Small intestine (tissue), 7 donors: ENCODE data around the gene CAPN15. TPM values are rescaled to one million over a fixed set of nuclear protein-coding genes. Genes with fewer than 3 reads are reported as not detected.

Experiments used
- DNase-seq, 2 donors: peaks; one replicate each; pipeline versions ENCODE4 v3.0.0 to v3.0.0-alpha.2; 2013
- FAIRE-seq: peaks from 2 replicates; lab custom pipeline; 2012; peaks lifted over from hg19 to GRCh38; lab: Jason Lieb, UNC
- H3K27ac ChIP-seq, 3 donors: one replicate each; pipeline ENCODE4 v1.5.1; 2013; ENCODE audit warnings: low read length in 2 of 3, mild to moderate bottlenecking in 2 of 3, control low read depth in 1 of 3, inconsistent platforms in 1 of 3, low read depth in 1 of 3, moderate library complexity in 1 of 3
- H3K27me3 ChIP-seq, 3 donors: one replicate each; pipeline ENCODE4 v1.6.1; 2013; ENCODE audit warnings: low read length in 3 of 3, inconsistent platforms in 1 of 3; ENCODE audit not compliant: control insufficient read depth in 3 of 3, insufficient read depth in 3 of 3
- H3K36me3 ChIP-seq, 3 donors: one replicate each; pipeline ENCODE4 v1.6.1; 2013; ENCODE audit warnings: low read length in 3 of 3, inconsistent platforms in 1 of 3, low read depth in 1 of 3, mild to moderate bottlenecking in 1 of 3, moderate library complexity in 1 of 3; ENCODE audit not compliant: control insufficient read depth in 3 of 3, insufficient read depth in 2 of 3
- H3K4me1 ChIP-seq, 3 donors: one replicate each; pipeline ENCODE4 v1.6.1; 2013; ENCODE audit warnings: low read length in 2 of 3, inconsistent platforms in 1 of 3, low read depth in 1 of 3, mild to moderate bottlenecking in 1 of 3, moderate library complexity in 1 of 3; ENCODE audit not compliant: control insufficient read depth in 3 of 3, insufficient read depth in 2 of 3
- H3K4me3 ChIP-seq, 3 donors: one replicate each; pipeline ENCODE4 v1.5.1; 2013; ENCODE audit warnings: low read length in 3 of 3, control low read depth in 1 of 3, inconsistent platforms in 1 of 3, low read depth in 1 of 3, mild to moderate bottlenecking in 1 of 3, moderate library complexity in 1 of 3
- H3K9me3 ChIP-seq, 2 donors: one replicate each; pipeline ENCODE4 v1.6.1; 2013; ENCODE audit warnings: low read depth in 1 of 2, low read length in 1 of 2; ENCODE audit not compliant: control insufficient read depth in 2 of 2, insufficient read depth in 1 of 2
- WGBS, 3 donors: extraction: QIAGEN DNeasy Blood & Tissue Kit; methylation state at CpG; one replicate each; pipeline ENCODE4 v1.1.7; 2013; 5-methylcytosine and 5-hydroxymethylcytosine counted together
- polyA plus RNA-seq, 4 donors: library from polyadenylated mRNA; stranded (reverse) in 3 of 4; unstranded in 1 of 4; fragments of 200-250 nt in 3 of 4; fragments of 120-200 nt in 1 of 4; gene quantifications; one replicate each; pipeline versions ENCODE4 v1.2.1 to v1.2.3, GENCODE V29; 2013
- donor health status: healthy with polysubstance abuse.
- donor health status: control.
- donor health status: control.
- donor health status: Bipolar disorder and iron deficiency.
- donor health status: healthy.

CAPN15 gene
- polyA plus RNA-seq, 4 donors = 51.3 to 105 (median 70.2) TPM

- peaks cover 0 to 37% (median 6%) of the 10 kb centered on the region in 3 donors for H3K4me1 ChIP-seq
- FAIRE-seq = no peak
- no peak overlapping the region for H3K4me3 ChIP-seq
- no peaks in the 10 kb centered on the region for H3K9me3 ChIP-seq
- 35 to 76% (median 52%) methylated on average over 30 of the region's 30 CpGs for WGBS, 3 donors
- DNase-seq = no peak
- peaks cover 13 to 39% (median 19%) of the 10 kb centered on the region in 3 donors for H3K27me3 ChIP-seq
- H3K27ac ChIP-seq = no peak overlapping the region
- no peaks in the 10 kb centered on the region for H3K36me3 ChIP-seq
Observed at GRCh38 chr16:563072-563644, 35.6 kb downstream of the CAPN15 start.

GRCh38 chr16:564690-565418 lies 37.3 kb downstream of the CAPN15 start:
- no peak for DNase-seq
- H3K4me3 ChIP-seq = no peak overlapping the region
- WGBS, 3 donors = 83 to 86% (median 84%) methylated on average over 27 to 42 of the region's 42 CpGs
- no peak overlapping the region for H3K27ac ChIP-seq
- no peak for FAIRE-seq
- H3K27me3 ChIP-seq = peaks cover 5 to 22% (median 17%) of the 10 kb centered on the region in 3 donors
- no peaks in the 10 kb centered on the region for H3K36me3 ChIP-seq
- H3K9me3 ChIP-seq = no peaks in the 10 kb centered on the region
- H3K4me1 ChIP-seq = peaks cover 4 to 40% (median 13%) of the 10 kb centered on the region in 3 donors

- DNase-seq (no peak), FAIRE-seq (no peak)
- H3K27ac ChIP-seq = no peak overlapping the region
- no peaks in the 10 kb centered on the region for H3K36me3 ChIP-seq
- no peak overlapping the region for H3K4me3 ChIP-seq
- H3K27me3 ChIP-seq = peaks cover 5 to 22% (median 16%) of the 10 kb centered on the region in 3 donors
- 59 to 62% (median 62%) methylated on average over 34 to 35 of the region's 35 CpGs for WGBS, 3 donors
- H3K9me3 ChIP-seq = no peaks in the 10 kb centered on the region
- peaks cover 4 to 40% (median 13%) of the 10 kb centered on the region in 3 donors for H3K4me1 ChIP-seq
Observed at GRCh38 chr16:565419-566330, 38.2 kb downstream of the CAPN15 start.

GRCh38 chr16:566475-567372 lies 39.2 kb downstream of the CAPN15 start, which contains the start of gene NHLRC4:
TSS of gene NHLRC4 (plus strand) at chr16:567005. CDS start at chr16:568048, 1,043 bp downstream.
- 19 to 30% (median 22%) methylated on average over 26 of the region's 26 CpGs for WGBS, 3 donors
- H3K9me3 ChIP-seq = no peaks in the 10 kb centered on the region
- peaks cover 0 to 11% (median 8%) of the 10 kb centered on the region in 3 donors for H3K27me3 ChIP-seq
- H3K4me3 ChIP-seq = peak within 1 kb of the TSS in 2 of 3 donors; percentile 18 to 23
- no peak for FAIRE-seq
- H3K36me3 ChIP-seq = peaks cover 0 to under 1% (median 0%) of the 10 kb centered on the region in 3 donors
- peak within 1 kb of the TSS; percentile 28 to 73 (median 65) for H3K27ac ChIP-seq
- peaks cover 4 to 40% (median 13%) of the 10 kb centered on the region in 3 donors for H3K4me1 ChIP-seq
- peak; percentile 67 to 78 for DNase-seq

- H3K9me3 ChIP-seq = no peaks in the 10 kb centered on the region
- H3K36me3 ChIP-seq = peaks cover 0 to 9% (median 0%) of the 10 kb centered on the region in 3 donors
- peak overlapping the region in 2 of 3 donors; percentile 65 to 73 for H3K27ac ChIP-seq
- peak overlapping the region in 1 of 3 donors; percentile 18 for H3K4me3 ChIP-seq
- WGBS, 3 donors = 68 to 86% (median 75%) methylated on average over 34 to 35 of the region's 35 CpGs
- peaks cover 0 to 4% (median 2%) of the 10 kb centered on the region in 3 donors for H3K27me3 ChIP-seq
- no peak for FAIRE-seq
- H3K4me1 ChIP-seq = peaks cover 4 to 40% (median 13%) of the 10 kb centered on the region in 3 donors
- DNase-seq = peak in 1 of 2 donors; percentile 55
Observed at GRCh38 chr16:567373-568256, 40.1 kb downstream of the CAPN15 start.

- H3K27ac ChIP-seq = peak overlapping the region in 1 of 3 donors; percentile 64
Observed at GRCh38 chr16:568401-569258, 41.1 kb downstream of the CAPN15 start.

More at GRCh38 chr16:568401-569258, 41.1 kb downstream of the CAPN15 start:
- peaks cover 4 to 40% (median 13%) of the 10 kb centered on the region in 3 donors for H3K4me1 ChIP-seq
- H3K9me3 ChIP-seq = no peaks in the 10 kb centered on the region
- H3K27me3 ChIP-seq = peaks cover 0 to 4% (median 0%) of the 10 kb centered on the region in 3 donors
- whole genome bisulfite sequencing, 3 donors = 28 to 63% (median 41%) methylated on average over 8 to 11 of the region's 11 CpGs
- peak in 1 of 2 donors; percentile 53 for DNase-seq
- FAIRE-seq = no peak
- peaks cover 0 to 18% (median 0%) of the 10 kb centered on the region in 3 donors for H3K36me3 ChIP-seq
- peak overlapping the region in 1 of 3 donors; percentile 59 for H3K4me3 ChIP-seq
